DLD1 (cell line): ENCODE data around the gene LRRC8D.

Experiments
- in situ Hi-C: cut with HindIII; loops from 2 replicates; pipeline ENCODE4 v1.10.0; 2017; ENCODE audit warnings: low sequenced_read_pairs

The LRRC8D gene

GRCh38 chr1:89953131-89953626 is 132.3 kb downstream of the LRRC8D start:
- in situ Hi-C loops, result no loop called here

- in situ Hi-C loops, result no loop called here
These were observed 133.1 kb downstream of the LRRC8D start for GRCh38 chr1:89953929-89954328.

- in situ Hi-C loops, result no loop called here
These were observed 133.6 kb downstream of the LRRC8D start for GRCh38 chr1:89954401-89954800.

- in situ Hi-C loops, result no loop called here
These were observed 134.7 kb downstream of the LRRC8D start for GRCh38 chr1:89955311-89956205.

GRCh38 chr1:89957107-89957506 is 136.3 kb downstream of the LRRC8D start:
- in situ Hi-C loops, result no loop called here

GRCh38 chr1:89958851-89959654 is 138.2 kb downstream of the LRRC8D start:
- in situ Hi-C loops, result no loop called here

- in situ Hi-C loops, result no loop called here
These were observed 138.9 kb downstream of the LRRC8D start for GRCh38 chr1:89959719-89960118.

- in situ Hi-C loops, result no loop called here
These were observed 141.4 kb downstream of the LRRC8D start for GRCh38 chr1:89962024-89962741.

GRCh38 chr1:89962742-89963075 is 141.9 kb downstream of the LRRC8D start:
- in situ Hi-C loops, result no loop called here

- in situ Hi-C loops, result no loop called here
These were observed 144.4 kb downstream of the LRRC8D start for GRCh38 chr1:89965193-89965768.

GRCh38 chr1:89966656-89967055 is 145.8 kb downstream of the LRRC8D start:
- in situ Hi-C loops, result no loop called here

- in situ Hi-C loops, result no loop called here
These were observed 150.8 kb downstream of the LRRC8D start for GRCh38 chr1:89971600-89971999.

GRCh38 chr1:89972024-89972423 is 151.2 kb downstream of the LRRC8D start:
- in situ Hi-C loops, result no loop called here

- in situ Hi-C loops, result no loop called here
These were observed 152.8 kb downstream of the LRRC8D start for GRCh38 chr1:89973471-89974127.

- in situ Hi-C loops, result no loop called here
These were observed 153.4 kb downstream of the LRRC8D start for GRCh38 chr1:89974256-89974655.

GRCh38 chr1:89974696-89975470 is 154.1 kb downstream of the LRRC8D start:
- in situ Hi-C loops, result no loop called here

GRCh38 chr1:89975540-89976125 is 154.8 kb downstream of the LRRC8D start:
- in situ Hi-C loops, result no loop called here

- in situ Hi-C loops, result no loop called here
These were observed 157.9 kb downstream of the LRRC8D start for GRCh38 chr1:89978755-89979154.

- in situ Hi-C loops, result no loop called here
These were observed 159.8 kb downstream of the LRRC8D start for GRCh38 chr1:89980605-89981004.
